NCI-H345 (cell line): ENCODE results near the gene PTPRN2.
"Not testable (repeated sequence)": the region's sequence is repeated elsewhere in the genome, so short reads cannot be mapped to it uniquely, and the experiment has no call there.

Source experiments
- DNase-seq: peaks from one replicate; lab custom pipeline; 2025; lab: John Stamatoyannopoulos, UW

Gene PTPRN2

DNA sequence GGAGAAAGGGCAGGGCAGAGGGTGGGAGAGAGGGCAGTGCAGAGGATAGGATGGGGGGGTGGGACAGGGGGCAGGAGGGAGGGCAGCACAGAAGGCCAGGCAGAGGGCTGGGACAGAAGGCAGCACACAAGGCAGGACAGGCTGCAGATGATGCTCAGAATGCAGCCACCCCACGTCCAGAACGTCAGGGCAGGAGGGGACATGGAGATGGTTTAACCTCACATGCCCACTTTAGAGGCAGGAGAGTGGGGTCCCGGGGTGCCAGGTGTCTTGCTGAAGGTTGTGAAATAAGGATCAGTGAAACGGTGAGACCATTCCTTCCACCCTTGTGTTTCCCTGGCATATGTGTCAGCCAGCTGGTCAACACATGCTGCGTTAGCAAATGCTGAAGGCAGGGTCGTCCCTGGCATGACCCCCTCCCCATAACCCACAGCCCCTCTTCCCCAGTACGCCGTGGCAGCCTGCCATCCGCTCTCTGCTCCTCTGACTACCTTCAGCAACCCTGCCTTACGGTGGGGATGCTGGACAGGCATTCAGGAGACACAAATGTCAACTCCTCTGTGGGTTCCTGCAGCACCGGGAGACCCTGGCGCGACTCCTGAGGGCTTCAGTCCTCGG, 658.7 kb downstream of the PTPRN2 start:
- no peak for DNase-seq

DNA sequence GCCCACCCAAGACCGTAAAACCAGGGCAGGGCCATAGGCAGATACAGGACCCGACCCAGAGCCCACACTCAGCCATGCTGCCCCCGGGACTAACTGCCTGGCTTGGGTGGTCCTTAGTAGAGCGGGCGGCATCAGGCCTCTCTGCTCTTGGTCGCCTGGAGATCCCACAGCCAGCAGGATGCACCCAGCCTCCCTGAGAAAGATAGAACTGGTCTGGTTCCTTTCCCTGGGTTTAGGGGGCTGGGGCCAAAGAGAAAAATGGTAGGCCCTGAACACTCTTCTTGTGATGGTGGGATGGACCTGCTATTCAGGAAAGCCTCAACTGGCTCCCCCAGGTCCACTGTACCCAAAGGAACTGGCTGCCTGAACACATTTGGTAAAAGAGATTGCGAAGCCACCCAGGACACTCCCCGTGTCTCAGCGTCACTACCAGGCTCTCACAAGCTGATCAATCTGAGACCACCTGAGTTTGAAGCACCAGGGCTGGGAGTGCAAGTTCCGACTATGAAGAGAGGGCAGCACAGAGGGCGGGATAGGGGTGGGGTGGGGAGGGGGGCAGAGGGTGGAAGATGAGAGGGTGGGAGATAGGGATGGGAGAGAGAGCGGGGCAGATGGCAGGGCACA, 659.3 kb downstream of the PTPRN2 start:
- no peak for DNase-seq

DNA sequence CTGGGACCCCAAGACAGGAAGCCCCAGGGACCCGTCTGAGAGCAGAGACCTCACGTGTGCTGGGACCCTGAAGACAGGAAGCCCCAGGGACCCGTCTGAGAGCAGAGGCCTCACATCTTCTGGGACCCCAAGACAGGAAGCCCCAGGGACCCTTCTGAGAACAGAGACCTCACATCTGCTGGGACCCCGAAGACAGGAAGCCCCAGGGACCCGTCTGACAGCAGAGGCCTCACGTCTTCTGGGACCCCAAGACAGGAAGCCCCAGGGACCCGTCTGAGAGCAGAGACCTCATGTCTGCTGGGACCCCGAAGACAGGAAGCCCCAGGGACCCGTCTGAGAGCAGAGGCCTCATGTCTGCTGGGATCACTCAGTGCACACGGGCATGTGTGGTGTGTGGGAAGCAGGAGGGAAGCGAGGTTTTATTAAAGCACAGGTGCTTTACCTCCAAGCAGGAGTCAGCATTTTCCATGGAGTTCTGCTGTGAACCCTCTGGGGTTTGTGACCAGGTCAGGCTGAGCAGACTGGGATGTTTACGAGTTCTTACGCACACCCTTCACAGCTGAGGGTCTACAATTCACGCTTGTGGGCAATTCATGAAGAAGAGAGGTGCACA, 660.2 kb downstream of the PTPRN2 start:
- DNase-seq, result no peak

DNA sequence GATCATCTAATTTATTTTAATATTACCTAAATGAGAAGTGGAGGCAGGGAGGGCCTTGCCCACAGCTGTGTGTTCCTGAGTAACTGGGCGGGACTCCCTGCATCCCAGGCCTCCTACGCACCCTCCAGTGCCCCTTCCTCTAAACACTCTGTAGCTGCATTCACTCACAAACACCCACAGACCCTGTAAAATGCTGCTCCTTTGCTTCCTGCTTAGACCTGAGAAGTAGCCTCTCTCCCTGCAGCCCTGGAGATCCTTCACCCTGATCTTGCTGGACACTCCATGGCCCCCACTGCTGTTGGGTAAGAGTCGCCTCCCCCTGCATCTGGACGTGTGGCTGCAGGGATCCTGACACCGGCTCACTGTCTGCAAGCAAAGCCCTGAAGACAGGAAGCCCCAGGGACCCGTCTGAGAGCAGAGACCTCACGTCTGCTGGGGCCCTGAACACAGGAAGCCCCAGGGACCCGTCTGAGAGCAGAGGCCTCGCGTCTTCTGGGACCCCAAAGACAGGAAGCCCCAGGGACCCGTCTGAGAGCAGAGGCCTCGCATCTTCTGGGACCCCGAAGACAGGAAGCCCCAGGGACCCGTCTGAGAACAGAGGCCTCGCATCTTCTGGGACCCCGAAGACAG, 661.0 kb downstream of the PTPRN2 start:
- DNase-seq, result no peak

DNA sequence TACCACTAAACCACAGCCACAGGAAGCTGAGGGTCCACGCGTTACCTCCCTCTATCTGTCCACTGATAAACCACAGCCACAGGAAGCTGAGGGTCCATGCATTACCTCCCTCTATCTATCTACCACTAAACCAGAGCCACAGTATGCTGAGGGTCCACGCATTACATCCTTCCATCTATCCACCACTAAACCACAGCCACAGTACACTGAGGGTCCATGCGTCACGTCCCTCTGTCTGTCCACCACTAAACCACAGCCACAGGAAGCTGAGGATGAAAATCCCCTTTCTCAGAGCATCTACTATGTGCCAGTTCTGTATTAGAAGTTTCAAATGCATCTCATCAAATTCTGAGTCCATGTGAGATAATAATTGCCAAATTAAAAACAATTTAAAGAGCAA, 661.5 kb downstream of the PTPRN2 start:
- DNase-seq, result no peak

DNA sequence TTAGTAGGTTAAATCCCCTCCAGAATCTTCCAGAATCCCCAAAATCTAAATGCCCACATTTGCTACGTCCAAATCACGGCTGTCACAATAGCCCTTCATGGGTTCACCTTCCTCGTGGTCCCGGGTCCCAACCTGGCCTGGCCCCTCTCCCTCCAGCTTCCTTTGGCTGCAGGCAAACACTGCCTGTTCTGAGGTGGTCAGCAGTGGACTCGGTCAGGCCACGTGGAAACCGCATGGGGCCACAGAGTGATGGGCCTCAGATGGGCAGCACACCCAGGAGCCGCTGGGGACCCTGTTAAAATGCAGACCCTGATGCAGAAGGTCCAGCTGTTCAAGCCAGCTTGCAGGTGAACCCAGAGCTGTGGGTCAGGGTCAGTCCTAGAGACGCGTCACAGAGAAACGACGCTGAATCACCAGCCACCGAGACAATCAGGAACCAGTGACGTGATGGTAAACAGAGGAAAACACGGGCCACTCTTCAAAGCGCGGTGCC, 662.2 kb downstream of the PTPRN2 start:
- no peak for DNase-seq

DNA sequence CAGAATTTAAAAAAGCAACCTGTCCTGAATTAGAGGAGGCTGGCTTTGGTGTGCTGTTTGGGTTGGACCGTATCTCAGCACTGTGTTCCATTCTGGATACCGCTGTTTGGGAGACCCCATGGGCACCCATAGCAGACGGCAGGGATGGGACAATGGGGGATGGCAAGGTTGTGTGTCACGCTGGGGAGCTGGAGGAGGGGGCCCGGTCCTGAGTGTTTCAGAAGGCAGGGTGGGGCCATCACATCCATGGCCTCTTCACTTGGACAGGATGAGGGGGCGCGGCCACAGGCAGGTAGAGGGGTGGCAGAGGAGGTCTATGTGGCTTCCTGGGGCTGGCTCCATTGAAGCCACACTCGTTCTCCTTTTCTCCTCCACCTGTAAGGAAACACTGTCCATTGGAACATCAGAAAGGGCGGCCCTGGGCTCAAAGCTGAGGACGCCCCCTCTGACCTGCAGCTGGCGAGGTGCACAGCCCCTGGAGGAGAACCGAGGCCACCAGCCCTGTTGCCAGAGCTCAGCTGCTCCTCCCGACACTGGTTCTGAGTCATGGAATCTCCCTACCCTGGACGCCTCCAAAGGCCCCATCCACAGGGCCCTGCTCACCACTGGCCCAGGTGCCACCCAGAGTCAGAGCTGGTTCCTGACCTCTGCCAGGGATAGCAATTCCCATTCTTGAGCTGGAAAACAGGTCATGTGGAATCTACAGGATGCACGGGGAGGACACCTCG, 663.6 kb downstream of the PTPRN2 start:
- DNase-seq, result no peak

DNA sequence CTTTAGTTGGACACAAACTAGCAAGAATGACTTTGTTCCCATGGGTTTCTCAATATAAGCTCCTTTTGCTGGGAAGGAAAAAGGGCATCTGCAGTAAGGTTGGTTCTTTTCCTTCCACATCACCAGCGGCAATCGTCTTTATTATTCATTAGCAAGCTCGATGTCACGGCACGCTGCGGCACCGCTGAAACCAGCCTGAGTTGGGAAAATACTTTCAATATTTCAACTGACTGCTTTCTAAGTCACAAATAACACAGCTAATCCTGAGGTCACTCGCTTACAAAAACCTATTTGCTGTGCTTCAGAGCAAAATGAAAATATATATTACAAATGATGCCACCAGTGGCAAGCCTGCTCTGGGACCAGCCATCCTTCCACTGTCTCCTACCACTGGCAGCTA, 665.0 kb downstream of the PTPRN2 start:
- no peak for DNase-seq

DNA sequence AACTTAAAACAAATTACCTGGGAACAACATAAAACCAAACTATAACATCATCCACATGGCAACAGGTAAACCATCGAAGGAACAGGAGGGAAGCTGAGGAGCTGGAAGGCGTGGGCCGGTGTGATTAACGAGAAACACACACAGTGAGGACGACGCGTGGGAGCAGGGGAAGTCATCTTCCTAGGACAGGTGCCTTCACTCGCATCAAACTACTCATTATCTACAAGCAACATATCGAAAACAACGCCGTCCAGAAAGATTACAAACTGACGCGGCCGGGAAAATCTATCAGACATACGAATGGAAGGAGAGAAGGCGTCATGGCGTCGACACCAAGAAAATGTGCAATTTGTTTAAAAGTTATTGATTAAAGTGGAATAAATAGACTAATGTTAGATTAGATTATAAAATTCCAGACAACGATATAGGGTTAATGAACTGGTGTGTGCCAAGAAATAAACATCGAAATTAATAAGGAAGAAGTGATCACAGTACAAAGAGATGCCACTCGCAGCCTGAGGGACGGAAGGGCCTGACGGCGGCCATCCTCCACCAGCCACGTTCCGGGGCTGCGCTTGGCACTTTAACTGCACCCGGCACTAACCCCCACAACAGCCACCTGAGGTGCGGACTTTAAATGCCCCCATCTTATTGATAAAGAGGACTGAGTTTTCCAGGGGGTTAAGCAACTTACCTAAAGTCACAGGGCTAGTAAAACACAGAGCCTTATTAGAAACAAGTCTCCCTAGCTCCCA, 669.1 kb downstream of the PTPRN2 start:
- no peak for DNase-seq

DNA sequence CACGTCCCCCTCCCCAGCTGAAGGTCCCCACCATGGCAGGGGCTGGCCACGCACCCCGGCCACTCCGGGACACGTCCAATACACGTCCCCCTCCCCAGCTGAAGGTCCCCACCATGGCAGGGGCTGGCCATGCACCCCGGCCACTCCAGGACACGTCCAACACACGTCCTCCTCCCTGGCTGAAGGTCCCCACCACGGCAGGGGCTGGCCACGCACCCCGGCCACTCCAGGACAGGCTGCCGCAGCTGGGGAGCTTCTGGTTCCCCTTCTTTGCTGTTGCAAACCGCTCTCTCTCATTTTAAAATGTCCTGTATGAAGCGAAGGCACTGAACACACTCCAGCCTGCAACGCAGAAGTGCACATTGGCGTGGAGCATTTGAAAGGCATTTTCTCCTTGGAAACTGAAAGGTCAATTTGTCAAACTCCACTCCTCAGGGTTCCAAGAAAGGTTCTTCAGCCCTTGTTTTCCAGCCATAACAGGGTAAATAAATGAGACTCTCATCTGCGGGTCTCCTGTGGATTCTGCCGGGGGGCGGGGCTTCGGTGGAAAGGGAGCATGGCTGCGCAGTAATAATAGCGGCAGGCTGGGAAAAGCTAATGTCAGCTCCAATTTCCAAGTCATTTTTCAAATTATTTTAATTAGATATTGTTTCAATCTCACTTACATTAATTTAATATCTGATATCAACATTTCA, 670.5 kb downstream of the PTPRN2 start:
- DNase-seq, result peak; percentile 28

DNA sequence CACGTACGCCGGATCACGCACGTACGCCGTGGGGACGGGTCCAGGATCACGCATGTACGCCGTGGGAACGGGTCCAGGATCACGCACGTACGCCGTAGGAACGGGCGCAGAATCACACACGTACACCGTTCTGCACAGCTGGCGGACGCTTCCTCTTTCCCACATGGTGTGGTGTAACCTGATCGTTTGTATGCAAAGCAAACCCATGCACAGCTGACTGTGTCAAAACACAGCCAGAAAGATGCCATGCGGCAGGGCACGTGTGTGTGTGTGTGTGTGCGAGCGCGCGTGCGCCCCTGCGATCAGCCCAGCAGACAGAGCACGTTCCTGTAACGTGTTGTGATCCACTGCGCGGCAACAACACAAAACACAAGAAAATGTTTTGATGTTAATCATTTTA, 677.2 kb downstream of the PTPRN2 start:
- DNase-seq, result no peak

DNA sequence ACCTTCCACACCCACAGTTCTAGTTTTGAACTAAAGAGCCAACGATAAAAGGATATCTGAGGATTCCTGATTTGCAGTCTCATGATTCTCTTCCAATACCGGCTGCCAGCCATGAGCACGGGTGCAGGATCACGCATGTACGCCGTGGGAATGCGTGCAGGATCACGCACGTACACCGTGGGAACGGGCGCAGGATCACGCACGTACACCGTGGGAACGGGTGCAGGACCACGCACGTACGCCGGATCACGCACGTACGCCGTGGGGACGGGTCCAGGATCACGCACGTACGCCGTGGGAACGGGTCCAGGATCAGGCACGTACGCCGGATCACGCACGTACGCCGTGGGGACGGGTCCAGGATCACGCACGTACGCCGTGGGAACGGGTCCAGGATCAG, 677.6 kb downstream of the PTPRN2 start:
- DNase-seq, result not testable (repeated sequence)

DNA sequence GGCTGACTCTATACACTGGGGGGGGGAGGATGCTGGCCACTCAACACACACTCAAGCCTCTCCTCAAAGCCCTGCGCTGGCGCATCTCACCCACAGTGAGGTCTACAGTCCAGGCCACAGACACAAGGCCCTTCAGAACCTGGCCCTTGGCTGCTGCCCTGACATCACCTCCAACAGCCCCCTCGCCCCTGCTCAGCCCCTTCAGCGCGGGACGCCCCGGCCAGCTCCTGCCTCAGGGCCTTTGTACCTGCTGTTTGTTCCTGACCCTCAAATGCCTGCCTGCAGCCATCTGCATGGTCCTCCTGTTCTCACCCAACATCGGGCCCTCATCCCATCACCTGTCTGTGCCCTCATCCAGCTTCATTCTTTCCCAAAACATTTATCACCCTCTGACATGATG, 678.3 kb downstream of the PTPRN2 start:
- DNase-seq, result no peak

DNA sequence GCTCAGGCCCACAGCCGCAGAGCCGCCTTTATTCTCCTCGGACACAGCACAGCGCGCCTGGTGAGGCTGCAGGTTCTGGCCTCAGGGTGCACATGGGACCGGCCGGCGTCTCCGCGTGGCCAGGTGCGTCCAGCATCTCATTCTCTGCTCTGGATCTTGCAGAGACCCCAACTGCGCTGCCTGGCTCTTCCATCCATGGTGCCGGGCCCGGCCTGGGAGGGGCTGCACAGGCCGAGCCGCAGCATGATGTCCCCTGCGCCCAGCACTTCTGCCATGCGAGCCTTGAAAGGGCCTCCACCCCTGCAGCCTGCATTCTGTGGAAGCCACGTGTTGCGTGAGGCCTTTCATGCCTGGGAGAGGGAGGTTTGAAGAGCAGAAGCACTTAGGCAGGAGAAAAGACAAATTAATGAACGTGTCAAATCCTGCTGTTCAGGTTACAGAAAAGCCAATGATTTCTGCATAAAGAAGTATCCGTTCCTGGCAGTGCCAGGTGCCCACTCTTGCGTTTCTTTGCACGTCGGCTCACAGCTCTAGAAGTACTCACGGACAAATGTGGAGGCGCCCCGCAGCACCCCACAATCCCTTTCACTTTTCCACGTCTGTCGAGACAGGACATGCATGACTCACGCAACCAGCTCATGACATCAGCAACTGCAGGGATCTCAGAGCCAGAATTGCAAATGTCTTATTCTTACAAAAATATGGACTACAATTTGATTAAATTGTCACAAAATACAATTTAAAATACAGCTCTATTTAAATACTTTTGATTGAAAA, 679.4 kb downstream of the PTPRN2 start:
- DNase-seq, result no peak

DNA sequence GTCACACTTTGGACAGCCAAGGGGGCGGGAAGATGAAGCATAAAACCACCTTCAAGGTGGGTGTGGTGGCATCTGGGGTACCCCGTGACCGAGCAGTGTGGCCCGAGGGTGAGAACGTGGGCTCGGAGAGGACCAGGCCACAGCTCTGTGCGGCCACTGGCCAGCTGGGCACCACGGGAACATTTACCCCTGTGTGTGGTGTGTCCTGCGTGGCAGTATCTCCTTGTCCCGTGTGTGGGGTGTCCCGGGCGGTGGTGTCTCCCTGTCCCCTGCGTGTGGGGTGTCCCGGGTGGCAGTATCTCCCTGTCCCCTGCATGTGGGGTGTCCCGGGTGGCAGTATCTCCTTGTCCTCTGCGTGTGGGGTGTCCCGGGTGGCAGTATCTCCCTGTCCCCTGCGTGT, 680.5 kb downstream of the PTPRN2 start:
- DNase-seq, result no peak

DNA sequence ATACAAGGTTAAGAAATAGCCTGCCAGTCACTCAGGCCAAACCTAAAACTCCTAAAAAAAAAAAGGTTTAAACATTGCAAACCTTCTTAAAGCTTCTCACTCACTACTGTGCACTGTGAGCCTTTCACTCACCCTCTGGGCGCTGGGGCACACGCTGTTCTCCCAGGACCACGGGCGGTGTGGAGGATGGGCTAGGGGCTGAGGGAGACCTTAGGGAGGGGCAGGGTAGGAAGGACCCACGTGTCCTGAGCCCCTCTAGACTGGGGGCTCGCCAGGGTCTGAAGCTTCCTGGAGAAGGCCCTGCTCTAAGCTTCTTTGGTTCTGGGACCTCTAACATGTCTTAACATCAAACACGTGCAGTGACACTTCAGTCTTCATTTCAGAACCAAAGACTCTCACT, 681.0 kb downstream of the PTPRN2 start:
- DNase-seq, result no peak

DNA sequence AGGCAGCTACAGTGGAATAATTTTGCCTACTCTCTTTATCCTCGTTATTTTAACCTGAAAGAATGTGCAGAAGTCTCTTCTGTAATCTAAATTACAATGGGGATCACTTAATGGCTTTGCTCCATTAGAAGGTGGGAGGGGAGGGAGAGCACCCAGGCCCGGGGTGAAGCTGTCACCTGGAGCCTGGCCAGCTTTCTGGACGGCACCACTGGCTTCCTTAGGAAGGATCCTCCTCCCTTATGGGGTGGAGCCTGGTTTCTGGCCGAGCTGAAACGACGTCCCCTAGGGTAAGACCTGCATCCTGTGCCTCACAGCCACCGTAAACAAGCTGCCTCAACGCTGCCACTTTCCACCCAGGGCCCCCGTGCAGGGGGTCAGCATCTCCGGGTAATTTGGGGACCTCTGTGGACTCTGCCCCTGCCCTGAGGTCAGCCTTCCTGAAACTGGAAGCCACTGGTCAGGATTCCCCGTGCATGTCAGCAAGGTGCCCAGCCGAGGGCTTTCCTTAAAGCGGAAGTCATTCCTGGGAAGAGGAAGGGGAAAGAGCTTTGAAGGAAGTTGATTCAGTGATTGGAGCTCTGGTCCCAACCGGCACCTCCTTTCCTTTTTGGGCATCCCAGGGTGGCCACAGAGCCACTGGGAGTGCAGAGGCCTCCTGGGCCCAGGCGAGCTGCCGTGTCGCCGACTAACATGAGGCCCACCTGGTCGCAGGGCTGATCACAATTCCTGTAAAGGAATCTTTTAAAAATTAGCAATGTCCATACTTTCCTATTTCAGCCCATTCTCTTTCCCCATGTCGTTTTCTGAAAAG, 681.8 kb downstream of the PTPRN2 start:
- DNase-seq, result peak; percentile 10

DNA sequence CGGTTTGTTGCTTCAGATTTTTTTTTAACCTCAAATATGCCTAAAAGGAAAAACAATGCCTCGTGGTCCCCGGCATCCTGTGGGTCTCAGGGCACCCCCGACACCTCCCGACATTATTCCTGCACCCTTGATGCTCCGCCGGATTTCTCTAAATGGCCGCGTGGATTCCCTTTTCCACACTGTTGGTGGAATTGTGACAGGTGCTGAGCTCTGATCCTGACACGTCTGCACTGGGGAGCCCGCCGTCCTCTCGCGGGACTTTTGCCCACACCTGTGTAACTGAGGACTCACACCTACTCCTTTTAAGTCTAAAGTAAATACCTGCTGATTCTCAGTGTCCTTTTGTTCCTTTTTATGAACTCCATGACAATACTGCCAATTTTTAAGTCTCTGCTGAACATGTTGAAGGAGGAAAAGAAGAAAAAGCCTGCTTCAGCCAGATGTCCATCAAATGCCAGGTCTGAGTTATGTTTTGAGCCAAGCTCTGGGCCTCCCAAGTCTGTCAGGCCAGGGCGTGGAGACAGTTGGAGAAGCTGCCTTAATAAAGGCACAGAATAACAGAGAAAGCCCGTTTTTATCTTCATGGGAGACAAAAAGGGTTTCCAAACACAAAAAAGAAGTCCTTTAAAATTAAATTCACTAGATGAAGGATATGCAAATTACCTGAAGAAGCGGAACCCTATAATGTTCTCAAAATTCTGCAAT, 682.6 kb downstream of the PTPRN2 start:
- DNase-seq, result no peak
